SK-N-SH (cell line): ENCODE measurements around the gene KLHL42. TPM values are rescaled to one million over a fixed set of nuclear protein-coding genes. Genes with fewer than 3 reads are reported as not detected.

Experiments used
- CTCF ChIA-PET: fragments of 300-600, 350-600 bp; formaldehyde crosslinking; extraction: SDS; loops from one replicate; lab custom pipeline; 2021; lab: Yijun Ruan, JAX
- POLR2A ChIA-PET: fragments of 350-600 bp; sonication (Branson Sonifier 250); formaldehyde crosslinking; extraction: SDS; loops from one replicate; lab custom pipeline; 2020; ENCODE audit warnings: antibody characterized with exemption, inconsistent platforms; lab: Yijun Ruan, JAX
- DNase-seq: peaks from one replicate; pipeline ENCODE4 v3.0.0; 2012
- H2AFZ ChIP-seq: fragments of 200-600 bp; sonication (generic); 2 replicates; pipeline ENCODE4 v1.8.1; 2016; ENCODE audit warnings: antibody characterized with exemption, mild to moderate bottlenecking, low read depth
- H3F3A ChIP-seq: fragments of 200-600 bp; sonication (generic); replicated peaks from 2 replicates; pipeline ENCODE3; 2016; ENCODE audit warnings: antibody characterized with exemption, mild to moderate bottlenecking; ENCODE audit not compliant: insufficient read depth
- H3K27ac ChIP-seq, 2 experiments: fragments of 200-500 bp in 1 of 2; fragments of 200-600 bp in 1 of 2; sonication (Bioruptor generic) in 1 of 2; sonication (generic), shearing (Covaris generic) in 1 of 2; 2 replicates each; pipeline versions ENCODE4 v1.5.1 to v1.6.1; 2014 to 2016; ENCODE audit warnings: low read depth in 2 of 2, inconsistent platforms in 1 of 2, low read length in 1 of 2, mild to moderate bottlenecking in 1 of 2, mixed read lengths in 1 of 2
- H3K27me3 ChIP-seq: fragments of 200-600 bp; sonication (generic), shearing (Covaris generic); 2 replicates; pipeline ENCODE4 v1.6.1; 2016; ENCODE audit warnings: mixed run types; ENCODE audit not compliant: insufficient read depth
- H3K36me3 ChIP-seq, 2 experiments: fragments of 200-500 bp in 1 of 2; fragments of 200-600 bp in 1 of 2; sonication (Bioruptor generic) in 1 of 2; sonication (generic) in 1 of 2; replicated peaks in 1 of 2; 2 replicates each; pipeline versions ENCODE3 to v1.5.1; 2014 to 2016; ENCODE audit warnings: low read length in 1 of 2, mild to moderate bottlenecking in 1 of 2; ENCODE audit not compliant: insufficient read depth in 2 of 2, control insufficient read depth in 1 of 2
- H3K4me1 ChIP-seq, 2 experiments: fragments of 200-500 bp in 1 of 2; fragments of 200-600 bp in 1 of 2; sonication (Bioruptor generic) in 1 of 2; sonication (generic), shearing (Covaris generic) in 1 of 2; 2 replicates each; pipeline versions ENCODE4 v1.5.1 to v1.6.1; 2014 to 2016; ENCODE audit warnings: low read depth in 1 of 2, low read length in 1 of 2, mixed run types in 1 of 2; ENCODE audit not compliant: insufficient read depth in 2 of 2, control insufficient read depth in 1 of 2
- H3K4me2 ChIP-seq: fragments of 200-600 bp; sonication (generic), shearing (Covaris generic); 2 replicates; pipeline ENCODE4 v1.6.1; 2017; ENCODE audit warnings: mixed run types
- H3K4me3 ChIP-seq, 2 experiments: fragments of 200-500 bp in 1 of 2; fragments of 200-600 bp in 1 of 2; sonication (Bioruptor generic) in 1 of 2; sonication (generic), shearing (Covaris generic) in 1 of 2; 2 replicates each; pipeline versions ENCODE4 v1.5.1 to v1.8.1; 2014 to 2016; ENCODE audit warnings: low read depth in 2 of 2, inconsistent platforms in 1 of 2, low read length in 1 of 2, mild to moderate bottlenecking in 1 of 2, mixed read lengths in 1 of 2, moderate library complexity in 1 of 2
- H3K79me2 ChIP-seq: fragments of 200-600 bp; sonication (generic); 2 replicates; pipeline ENCODE4 v1.8.1; 2017; ENCODE audit warnings: mild to moderate bottlenecking; ENCODE audit not compliant: insufficient read depth
- H3K9ac ChIP-seq: fragments of 200-600 bp; sonication (generic); 2 replicates; pipeline ENCODE4 v1.6.1; 2017; ENCODE audit warnings: mixed run types
- H3K9me2 ChIP-seq: fragments of 200-600 bp; sonication (generic); 2 replicates; pipeline ENCODE4 v1.6.1; 2017; ENCODE audit warnings: mixed run types
- H3K9me3 ChIP-seq: fragments of 200-600 bp; sonication (generic); 2 replicates; pipeline ENCODE4 v1.6.1; 2017; ENCODE audit warnings: mixed run types, mild to moderate bottlenecking, moderate library complexity
- H4K20me1 ChIP-seq: fragments of 200-600 bp; sonication (generic); 2 replicates; pipeline ENCODE4 v1.6.1; 2017; ENCODE audit warnings: mild to moderate bottlenecking, mixed run types; ENCODE audit not compliant: insufficient read depth
- ELF1 ChIP-seq: IDR thresholded peaks from 2 replicates; pipeline ENCODE4 v1.4.0; 2012
- FOSL2 ChIP-seq: IDR thresholded peaks from 2 replicates; pipeline ENCODE4 v1.4.0; 2012; ENCODE audit warnings: low read depth, mild to moderate bottlenecking, moderate library complexity, borderline replicate concordance
- GABPA ChIP-seq: IDR thresholded peaks from 2 replicates; pipeline ENCODE4 v1.4.0; 2012; ENCODE audit warnings: low read depth, mild to moderate bottlenecking
- JUND ChIP-seq: IDR thresholded peaks from 2 replicates; pipeline ENCODE4 v1.4.0; 2012
- MAX ChIP-seq: IDR thresholded peaks from 2 replicates; pipeline ENCODE4 v1.4.0; 2012; ENCODE audit warnings: low read depth
- MXI1 ChIP-seq: IDR thresholded peaks from 2 replicates; pipeline ENCODE4 v1.6.1; 2012; ENCODE audit warnings: mild to moderate bottlenecking, low read depth, low read length, improper control_type of control experiment
- NRF1 ChIP-seq: IDR thresholded peaks from 2 replicates; pipeline ENCODE4 v1.6.1; 2012; ENCODE audit warnings: low read depth, mild to moderate bottlenecking, low read length
- POLR2AphosphoS5 ChIP-seq: IDR thresholded peaks from 2 replicates; pipeline ENCODE4 v1.6.1; 2012; ENCODE audit warnings: low read depth, low read length
- RAD21 ChIP-seq: IDR thresholded peaks from 2 replicates; pipeline ENCODE4 v1.6.1; 2012; ENCODE audit warnings: mild to moderate bottlenecking, low read length
- RCOR1 ChIP-seq: fragments of 150-350 bp; IDR thresholded peaks from 2 replicates; pipeline ENCODE4 v1.6.1; 2017; ENCODE audit warnings: antibody characterized with exemption, low read length
- YY1 ChIP-seq: IDR thresholded peaks from 2 replicates; pipeline ENCODE4 v1.4.0; 2012; ENCODE audit warnings: low read depth, mild to moderate bottlenecking
- WGBS: methylation state at CpG from one replicate; pipeline ENCODE4 v1.1.6; 2017; ENCODE audit warnings: low lambda C conversion rate; 5-methylcytosine and 5-hydroxymethylcytosine counted together
- polyA plus RNA-seq, 3 experiments: library from polyadenylated mRNA; depleted of rRNA; stranded (reverse); fragments of >200 nt; gene quantifications; 2 replicates each; pipeline ENCODE4 v1.2.3, GENCODE V29; 2012

Gene KLHL42
- polyA plus RNA-seq, 1 of the 3 experiments (the other 2 are of a cell fraction), result 11.7 TPM

- H3K4me3 ChIP-seq, result no peak overlapping the region
- WGBS, result 63% methylated on average over 1 of the region's 1 CpG
- ChIA-PET POLR2A (no interaction called here), CTCF (no interaction called here)
- no peak overlapping the region for H3K27ac ChIP-seq
- H3F3A ChIP-seq, result peaks cover 17% of the 10 kb centered on the region
- H4K20me1 ChIP-seq, result no peaks in the 10 kb centered on the region
- no peaks in the 10 kb centered on the region for H3K9me2 ChIP-seq
- TF ChIP-seq RCOR1 (no peak), MAX (no peak), GABPA (no peak), RAD21 (no peak), YY1 (no peak), ELF1 (no peak), NRF1 (no peak), FOSL2 (no peak), JUND (no peak)
- H3K9me3 ChIP-seq, result no peaks in the 10 kb centered on the region
- no peak for DNase-seq
- H3K4me1 ChIP-seq, result peaks cover 15 to 22% of the 10 kb centered on the region in 2 experiments
- H3K36me3 ChIP-seq, result peaks cover 6 to 8% of the 10 kb centered on the region in 2 experiments
- 0 out of 2 replicates have a peak overlapping the region, but pooled peaks have one; percentile 91 for H2AFZ ChIP-seq
- H3K4me2 ChIP-seq, result no peak overlapping the region
- peaks cover 31% of the 10 kb centered on the region for H3K79me2 ChIP-seq
- H3K9ac ChIP-seq, result no peak overlapping the region
- no peaks in the 10 kb centered on the region for H3K27me3 ChIP-seq
Observed at GRCh38 chr12:27778206-27778605, 1.8 kb upstream of the KLHL42 start.

GRCh38 chr12:27779416-27779919 lies 565 bp upstream of the KLHL42 start:
- POLR2A ChIA-PET, result interaction anchor here (0.7 to 1.9 kb wide), 12 partner anchors 9 to 1602 kb away, joined by 3 to 11 read pairs (median 3); partner anchors contain the start of gene ERGIC2
- DNase-seq, result peak; percentile 75
- no peaks in the 10 kb centered on the region for H4K20me1 ChIP-seq
- 6% methylated on average over 25 of the region's 36 CpGs for WGBS
- peak overlapping the region; percentile 79 to 85 for H3K4me3 ChIP-seq
- peaks cover 8% of the 10 kb centered on the region in 2 experiments for H3K36me3 ChIP-seq
- peaks cover 16% of the 10 kb centered on the region for H3F3A ChIP-seq
- H3K4me2 ChIP-seq, result peak overlapping the region; percentile 92
- peak overlapping the region; percentile 79 to 97 for H3K27ac ChIP-seq
- H3K9ac ChIP-seq, result peak overlapping the region; percentile 88
- H3K9me3 ChIP-seq, result no peaks in the 10 kb centered on the region
- 0 out of 2 replicates have a peak, but pooled peaks have one; percentile 9 for TF ChIP-seq POLR2AphosphoS5
- no peak for TF ChIP-seq JUND
- 0 out of 2 replicates have a peak, but pooled peaks have one; percentile 28 for TF ChIP-seq YY1
- TF ChIP-seq MXI1, result peak; percentile 18; the same call in 1 of the 2 replicates
- H3K4me1 ChIP-seq, result peaks cover 12 to 22% of the 10 kb centered on the region in 2 experiments
- H3K9me2 ChIP-seq, result no peaks in the 10 kb centered on the region
- H2AFZ ChIP-seq, result peak overlapping the region; percentile 91
- H3K27me3 ChIP-seq, result no peaks in the 10 kb centered on the region
- H3K79me2 ChIP-seq, result peaks cover 43% of the 10 kb centered on the region
- CTCF ChIA-PET, result interaction anchor here (0.6 to 2.1 kb wide), 11 partner anchors 9 to 162 kb away, joined by 3 to 10 read pairs (median 4); no protein-coding TSS in a partner anchor
